GM12878 (cell line): Measurements from ENCODE around the gene PALD1. TPM values are rescaled to one million over a fixed set of nuclear protein-coding genes. Genes with fewer than 3 reads are reported as not detected.

Source experiments
- ATAC-seq: fragments of 200-7000 bp; cut with Tn5 transposase; 3 replicates; pipeline ENCODE4 v1.9.1; 2020; ENCODE audit warnings: mild to moderate bottlenecking, moderate library complexity
- BruUV-seq: library from RNA; stranded (reverse); fragments of 400-500 nt; replicated peaks from 2 replicates; lab custom pipeline; 2021; lab: Mats Ljungman, UMichigan
- CTCF ChIA-PET: fragments of 300-600 bp; sonication (Branson Sonifier 250); formaldehyde crosslinking; extraction: SDS; loops from one replicate; lab custom pipeline; 2021; ENCODE audit warnings: inconsistent platforms; lab: Yijun Ruan, JAX
- POLR2A ChIA-PET: fragments of 350-600 bp; formaldehyde crosslinking; extraction: SDS; loops from one replicate; lab custom pipeline; 2021; ENCODE audit warnings: inconsistent platforms; lab: Charles Lee
- RAD21 ChIA-PET: fragments of 300-600 bp; sonication (Branson Sonifier 250); formaldehyde crosslinking; loops from one replicate; lab custom pipeline; 2023; ENCODE audit warnings: antibody characterized with exemption; ENCODE audit not compliant: unreplicated experiment; lab: Charles Lee
- SMC1A ChIA-PET: fragments of 300-600 bp; sonication (Branson Sonifier 250); formaldehyde crosslinking; loops from one replicate; lab custom pipeline; 2023; ENCODE audit not compliant: unreplicated experiment, uncharacterized antibody; lab: Charles Lee
- DNase-seq: peaks from one replicate; pipeline ENCODE4 v3.0.0-alpha.2; 2011; ENCODE audit warnings: low read depth, low spot score
- FAIRE-seq: peaks from 3 replicates; lab custom pipeline; 2011; peaks lifted over from hg19 to GRCh38; lab: Jason Lieb, UNC
- H2AFZ ChIP-seq: 2 replicates; pipeline ENCODE4 v1.6.0; 2011; ENCODE audit warnings: low read depth, low read length, control low read depth; ENCODE audit not compliant: control insufficient read depth
- H3K27ac ChIP-seq: 2 replicates; pipeline ENCODE4 v1.5.1; 2011; ENCODE audit warnings: control low read depth; ENCODE audit not compliant: control insufficient read depth, insufficient read depth
- H3K27me3 ChIP-seq, 2 experiments: replicated peaks in 1 of 2; 2 replicates each; pipeline versions ENCODE4 v1.6.0 to v1.6.1; 2011; ENCODE audit warnings: low read length in 1 of 2; ENCODE audit not compliant: control insufficient read depth in 2 of 2, insufficient read depth in 2 of 2
- H3K36me3 ChIP-seq, 2 experiments: 2 replicates each; pipeline ENCODE4 v1.5.1; 2011; ENCODE audit warnings: low read length in 1 of 2; ENCODE audit not compliant: control insufficient read depth in 2 of 2, insufficient read depth in 2 of 2
- H3K4me1 ChIP-seq: 2 replicates; pipeline ENCODE4 v1.6.1; 2011; ENCODE audit warnings: mild to moderate bottlenecking, low read length, moderate library complexity, mixed read lengths; ENCODE audit not compliant: control insufficient read depth, insufficient read depth
- H3K4me2 ChIP-seq: 2 replicates; pipeline ENCODE4 v1.6.0; 2011; ENCODE audit warnings: control low read depth; ENCODE audit not compliant: control insufficient read depth, insufficient read depth
- H3K4me3 ChIP-seq: fragments of 200-600 bp; sonication (generic); 2 replicates; pipeline ENCODE4 v1.5.1; 2016
- H3K79me2 ChIP-seq: 2 replicates; pipeline ENCODE4 v1.6.0; 2011; ENCODE audit warnings: low read length; ENCODE audit not compliant: control insufficient read depth, insufficient read depth
- H3K9ac ChIP-seq: 2 replicates; pipeline ENCODE4 v1.8.0; 2011; ENCODE audit warnings: low read length, control low read depth, mixed read lengths; ENCODE audit not compliant: control insufficient read depth, insufficient read depth
- H3K9me3 ChIP-seq: replicated peaks from 3 replicates; pipeline ENCODE4 v1.5.1; 2011; ENCODE audit warnings: mild to moderate bottlenecking, low read length; ENCODE audit not compliant: control insufficient read depth, insufficient read depth
- H4K20me1 ChIP-seq: 2 replicates; pipeline ENCODE4 v1.6.0; 2011; ENCODE audit not compliant: control insufficient read depth, insufficient read depth
- BHLHE40 ChIP-seq, 2 experiments: fragments of 450-650 bp in 1 of 2; IDR thresholded peaks; 2 replicates each; pipeline ENCODE4 v1.6.1; 2011 to 2017; ENCODE audit warnings: low read depth in 2 of 2, borderline replicate concordance in 1 of 2, improper control_type of control experiment in 1 of 2, low read length in 1 of 2, mild to moderate bottlenecking in 1 of 2
- EZH2 ChIP-seq: IDR thresholded peaks from 2 replicates; pipeline ENCODE4 v1.6.1; 2012; ENCODE audit warnings: low read depth, mild to moderate bottlenecking, control low read depth, inconsistent platforms, low read length, borderline replicate concordance; ENCODE audit not compliant: control insufficient read depth
- SIX5 ChIP-seq: IDR thresholded peaks from 2 replicates; pipeline ENCODE4 v1.6.1; 2011; ENCODE audit warnings: mild to moderate bottlenecking, low read depth, low read length, moderate library complexity; ENCODE audit not compliant: severe bottlenecking
- SPI1 ChIP-seq: IDR thresholded peaks from 2 replicates; pipeline ENCODE4 v1.6.1; 2011; ENCODE audit warnings: low read depth, mild to moderate bottlenecking, low read length, moderate library complexity, borderline replicate concordance; ENCODE audit not compliant: insufficient read depth
- SRF ChIP-seq, 2 experiments: IDR thresholded peaks; 2 replicates each; pipeline ENCODE4 v1.6.1; 2011; ENCODE audit warnings: low read depth in 2 of 2, low read length in 2 of 2, mild to moderate bottlenecking in 1 of 2, moderate library complexity in 1 of 2
- TCF12 ChIP-seq: IDR thresholded peaks from 2 replicates; pipeline ENCODE4 v1.6.1; 2011; ENCODE audit warnings: low read depth, mild to moderate bottlenecking, low read length
- whole genome bisulfite sequencing: methylation state at CpG from one replicate; pipeline ENCODE4 v1.1.6; 2016; ENCODE audit warnings: low lambda C conversion rate; ENCODE audit not compliant: insufficient replicate concordance, insufficient coverage; ENCODE audit errors: missing lambda C conversion rate; 5-methylcytosine and 5-hydroxymethylcytosine counted together
- in situ Hi-C: fragments of 300-500 bp; cut with MboI; formaldehyde crosslinking; loops from 9 replicates; pipeline ENCODE4 v1.14.3; 2018; ENCODE audit warnings: mixed read lengths
- intact Hi-C: fragments of 100-400 bp; cut with micrococcal nuclease; formaldehyde crosslinking; loops from one replicate; pipeline ENCODE4 v1.14.2; 2022; ENCODE audit not compliant: unreplicated experiment
- polyA plus RNA-seq, 11 experiments: library from polyadenylated mRNA; depleted of rRNA in 4 of 11; unstranded in 6 of 11; stranded (reverse) in 5 of 11; fragments of >200 nt; fragmentation: Nextera tagmentation in 4 of 11; fragmentation: Illumina TruSeq in 1 of 11; extraction: Ambion mirVana in 4 of 11; extraction: Trizol in 1 of 11; gene quantifications; 1 replicate in 1 of 11; 2 replicates in 10 of 11; pipeline versions ENCODE4 v1.2.1 to v1.2.3, GENCODE V29; 2011 to 2016; ENCODE audit warnings: inconsistent platforms in 2 of 11, missing spikeins in 2 of 11, low read depth in 1 of 11
- total RNA-seq, 4 experiments: library from RNA; depleted of rRNA in 3 of 4; stranded (reverse); fragments of >200 nt in 3 of 4; fragmentation: Illumina TruSeq in 1 of 4; extraction: Trizol in 1 of 4; gene quantifications; 2 replicates each; pipeline versions ENCODE4 v1.2.1 to v1.2.3, GENCODE V29; 2013 to 2021
- TF ChIP-seq, protein P1 (sequence below), 3 experiments: IDR thresholded peaks in 2 of 3; conservative IDR thresholded peaks in 1 of 3; 2 replicates each; pipeline ENCODE4 v1.5.1; 2011; ENCODE audit warnings: low read depth in 3 of 3, low read length in 3 of 3, mild to moderate bottlenecking in 3 of 3, control low read depth in 2 of 3, moderate library complexity in 2 of 3, inconsistent platforms in 1 of 3, mixed read lengths in 1 of 3; ENCODE audit not compliant: control insufficient read depth in 2 of 3, insufficient read depth in 1 of 3; ENCODE audit errors: extremely low read depth in 1 of 3

PALD1 gene
- total and polyA plus RNA-seq, 10 of the 15 experiments (the other 5 are each of a cell fraction or from before 2014, with no cell fraction given) = 0.43 to 20.9 (median 9.0) TPM

GRCh38 chr10:70549351-70549961 is 70.9 kb downstream of the PALD1 start:
- no peaks in the 10 kb centered on the region for H4K20me1 ChIP-seq
- no peak overlapping the region for H2AFZ ChIP-seq
- ChIA-PET SMC1A (interaction anchor here (0.6 to 4.5 kb wide), 10 partner anchors 9 to 338 kb away, joined by 3 to 45 read pairs (median 3); no protein-coding TSS in a partner anchor), CTCF (interaction anchor here (0.6 to 6.7 kb wide), 24 partner anchors 9 to 333 kb away, joined by 3 to 87 read pairs (median 4); no protein-coding TSS in a partner anchor), RAD21 (interaction anchor here (0.6 to 1.9 kb wide), 8 partner anchors 9 to 750 kb away, joined by 3 to 11 read pairs (median 3); no protein-coding TSS in a partner anchor), POLR2A (interaction anchor here (0.7 kb wide), 2 partner anchors 114 to 216 kb away, joined by 5 to 8 read pairs; no protein-coding TSS in a partner anchor)
- no TSS peak for BruUV-seq
- H3K27me3 ChIP-seq = no peaks in the 10 kb centered on the region
- no peak overlapping the region for H3K4me3 ChIP-seq
- peak; percentile 56 for ATAC-seq
- H3K9me3 ChIP-seq = no peaks in the 10 kb centered on the region
- no peaks in the 10 kb centered on the region for H3K79me2 ChIP-seq
- TF ChIP-seq SRF (IDR thresholded peaks at IDR 0.05; ENCODE audit: low read depth in 2 of 2, low read length in 2 of 2) (no peak), TCF12 (no peak), SIX5 (no peak), SPI1 (no peak), EZH2 (no peak), BHLHE40 (IDR thresholded peaks at IDR 0.05; ENCODE audit: borderline replicate concordance in 1 of 2, low read depth in 2 of 2, low read length in 1 of 2) (no peak)
- TF ChIP-seq, protein P1, sequence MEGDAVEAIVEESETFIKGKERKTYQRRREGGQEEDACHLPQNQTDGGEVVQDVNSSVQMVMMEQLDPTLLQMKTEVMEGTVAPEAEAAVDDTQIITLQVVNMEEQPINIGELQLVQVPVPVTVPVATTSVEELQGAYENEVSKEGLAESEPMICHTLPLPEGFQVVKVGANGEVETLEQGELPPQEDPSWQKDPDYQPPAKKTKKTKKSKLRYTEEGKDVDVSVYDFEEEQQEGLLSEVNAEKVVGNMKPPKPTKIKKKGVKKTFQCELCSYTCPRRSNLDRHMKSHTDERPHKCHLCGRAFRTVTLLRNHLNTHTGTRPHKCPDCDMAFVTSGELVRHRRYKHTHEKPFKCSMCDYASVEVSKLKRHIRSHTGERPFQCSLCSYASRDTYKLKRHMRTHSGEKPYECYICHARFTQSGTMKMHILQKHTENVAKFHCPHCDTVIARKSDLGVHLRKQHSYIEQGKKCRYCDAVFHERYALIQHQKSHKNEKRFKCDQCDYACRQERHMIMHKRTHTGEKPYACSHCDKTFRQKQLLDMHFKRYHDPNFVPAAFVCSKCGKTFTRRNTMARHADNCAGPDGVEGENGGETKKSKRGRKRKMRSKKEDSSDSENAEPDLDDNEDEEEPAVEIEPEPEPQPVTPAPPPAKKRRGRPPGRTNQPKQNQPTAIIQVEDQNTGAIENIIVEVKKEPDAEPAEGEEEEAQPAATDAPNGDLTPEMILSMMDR (IDR thresholded peaks at IDR 0.05 in 2 of 3, conservative IDR thresholded peaks at IDR 0.05 in 1 of 3; ENCODE audit: control insufficient read depth in 2 of 3, extremely low read depth in 1 of 3, insufficient read depth in 1 of 3, low read depth in 3 of 3, low read length in 3 of 3) = no peak
- no peaks in the 10 kb centered on the region for H3K4me1 ChIP-seq
- DNase-seq = no peak
- no peak for FAIRE-seq
- WGBS = 62% methylated on average over 12 of the region's 12 CpGs
- no peak overlapping the region for H3K9ac ChIP-seq
- intact Hi-C loops (no loop called here), in situ Hi-C loops (loop anchor here (5.0 kb wide), 1 partner anchor 213 kb away; no protein-coding TSS in a partner anchor)
- H3K36me3 ChIP-seq = peaks cover 0 to 3% of the 10 kb centered on the region in 2 experiments; a peak in 2 of 4 replicates
- no peak overlapping the region for H3K27ac ChIP-seq
- no peak overlapping the region for H3K4me2 ChIP-seq
